Activated B cell treated with CpG ODN at 0.5 μM for 24 hours (primary cell): ENCODE data around the gene SERPINB12. TPM values are rescaled to one million over a fixed set of nuclear protein-coding genes. Genes with fewer than 3 reads are reported as not detected.

Experiments used
- ATAC-seq: fragments of 200-7000 bp; cut with Tn5 transposase; one replicate; pipeline ENCODE4 v1.10.0; 2021; ENCODE audit warnings: low read depth, mild to moderate bottlenecking, moderate library complexity
- CTCF ChIA-PET: fragments of 350-600 bp; sonication (Branson Sonifier 250); formaldehyde crosslinking; loops from one replicate; lab custom pipeline; 2021; ENCODE audit warnings: antibody characterized with exemption; lab: Charles Lee
- POLR2A ChIA-PET: fragments of 350-600 bp; sonication (Branson Sonifier 250); formaldehyde crosslinking; loops from one replicate; lab custom pipeline; 2021; ENCODE audit warnings: antibody characterized with exemption; lab: Charles Lee
- DNase-seq: peaks from one replicate; pipeline ENCODE4 v3.0.0; 2022
- H3K27ac Mint-ChIP-seq: one replicate; pipeline ENCODE4 v1.8.0; 2020; ENCODE audit warnings: mixed read lengths
- H3K27me3 Mint-ChIP-seq: one replicate; pipeline ENCODE4 v1.8.0; 2021; ENCODE audit warnings: mixed read lengths
- H3K36me3 Mint-ChIP-seq: one replicate; pipeline ENCODE4 v1.8.0; 2021; ENCODE audit warnings: low read depth, mixed read lengths
- H3K4me1 Mint-ChIP-seq: one replicate; pipeline ENCODE4 v1.8.0; 2021; ENCODE audit warnings: mixed read lengths
- H3K4me3 Mint-ChIP-seq: one replicate; pipeline ENCODE4 v1.8.0; 2020; ENCODE audit warnings: mild to moderate bottlenecking, mixed read lengths
- H3K9me3 Mint-ChIP-seq: one replicate; pipeline ENCODE4 v1.8.0; 2020; ENCODE audit warnings: mixed read lengths
- CTCF ChIP-seq: fragments of 200-600 bp; IDR thresholded peaks from one replicate; pipeline ENCODE4 v1.8.0; 2022; ENCODE audit warnings: antibody characterized with exemption, mild to moderate bottlenecking
- intact Hi-C: fragments of 100-400 bp; cut with micrococcal nuclease; formaldehyde crosslinking; loops from one replicate; pipeline ENCODE4 v1.15.1; 2024
- total RNA-seq: library from RNA; stranded (reverse); gene quantifications from 2 replicates; pipeline ENCODE4 v1.2.3, GENCODE V29; 2022

SERPINB12 gene
- total RNA-seq, 1 donor from 2014 or later = not detected

GRCh38 chr18:63590966-63591695 is 49.0 kb downstream of the SERPINB12 start:
- intact Hi-C loops = no loop called here
- DNase-seq = no peak
- Mint-ChIP-seq H3K9me3 (no peaks in the 10 kb centered on the region), H3K4me1 (no peaks in the 10 kb centered on the region), H3K27ac (no peak overlapping the region), H3K27me3 (peaks cover 13% of the 10 kb centered on the region), H3K4me3 (no peak overlapping the region), H3K36me3 (no peaks in the 10 kb centered on the region)
- TF ChIP-seq CTCF = no peak
- ATAC-seq = no peak
- CTCF ChIA-PET = no interaction called here
- POLR2A ChIA-PET = no interaction called here

GRCh38 chr18:63591725-63592124 is 49.6 kb downstream of the SERPINB12 start:
- no peak for TF ChIP-seq CTCF
- Mint-ChIP-seq H3K9me3 (no peaks in the 10 kb centered on the region), H3K27me3 (peaks cover 13% of the 10 kb centered on the region), H3K4me3 (no peak overlapping the region), H3K27ac (no peak overlapping the region), H3K36me3 (no peaks in the 10 kb centered on the region), H3K4me1 (no peaks in the 10 kb centered on the region)
- no peak for DNase-seq
- ChIA-PET POLR2A (no interaction called here), CTCF (no interaction called here)
- ATAC-seq = no peak
- intact Hi-C loops = no loop called here

- no peak for ATAC-seq
- Mint-ChIP-seq H3K9me3 (no peaks in the 10 kb centered on the region), H3K4me1 (no peaks in the 10 kb centered on the region), H3K36me3 (no peaks in the 10 kb centered on the region), H3K27ac (no peak overlapping the region), H3K27me3 (peaks cover 8% of the 10 kb centered on the region), H3K4me3 (no peak overlapping the region)
- ChIA-PET POLR2A (no interaction called here), CTCF (no interaction called here)
- no peak for DNase-seq
- intact Hi-C loops = no loop called here
- no peak for TF ChIP-seq CTCF
Measured at GRCh38 chr18:63592471-63592870, 50.3 kb downstream of the SERPINB12 start.

GRCh38 chr18:63596964-63597363 is 54.8 kb downstream of the SERPINB12 start:
- no peak for DNase-seq
- Mint-ChIP-seq H3K4me3 (no peak overlapping the region), H3K27me3 (peaks cover 2% of the 10 kb centered on the region), H3K9me3 (no peaks in the 10 kb centered on the region), H3K27ac (no peak overlapping the region), H3K36me3 (no peaks in the 10 kb centered on the region), H3K4me1 (no peaks in the 10 kb centered on the region)
- ChIA-PET POLR2A (no interaction called here), CTCF (no interaction called here)
- no peak for ATAC-seq
- intact Hi-C loops = no loop called here
- no peak for TF ChIP-seq CTCF

- no peak for TF ChIP-seq CTCF
- no peak for ATAC-seq
- Mint-ChIP-seq H3K4me1 (peaks cover 3% of the 10 kb centered on the region), H3K36me3 (no peaks in the 10 kb centered on the region), H3K4me3 (no peak overlapping the region), H3K27ac (no peak overlapping the region), H3K9me3 (no peaks in the 10 kb centered on the region), H3K27me3 (no peaks in the 10 kb centered on the region)
- intact Hi-C loops = no loop called here
- DNase-seq = no peak
- CTCF ChIA-PET = no interaction called here
- POLR2A ChIA-PET = no interaction called here
Measured at GRCh38 chr18:63603355-63603754, 61.2 kb downstream of the SERPINB12 start.
